HL-60 (cell line): ENCODE data around the gene EP300.
A peak's percentile ranks its signal among the peaks of the same experiment; 100 is the strongest.

Experiments used
- DNase-seq, 2 experiments: peaks; one replicate each; pipeline ENCODE4 v3.0.0-alpha.2; 2010 to 2020; ENCODE audit warnings: low read depth in 1 of 2, low spot score in 1 of 2
- H3K27ac ChIP-seq: fragments of 250-450 bp; sonication (Bioruptor Pico); replicated peaks from 2 replicates; pipeline ENCODE4 v1.5.1; 2020; ENCODE audit warnings: mild to moderate bottlenecking, moderate library complexity
- H3K27me3 ChIP-seq: fragments of 250-450 bp; sonication (Bioruptor Pico); 2 replicates; pipeline ENCODE4 v1.5.1; 2021; ENCODE audit warnings: mild to moderate bottlenecking, moderate library complexity; ENCODE audit not compliant: insufficient read depth, poor library complexity, severe bottlenecking
- H3K4me3 ChIP-seq: replicated peaks from 2 replicates; pipeline ENCODE4 v1.5.1; 2011; ENCODE audit warnings: mild to moderate bottlenecking, control low read depth, low read length; ENCODE audit not compliant: insufficient read depth
- CTCF ChIP-seq: IDR thresholded peaks from one replicate; pipeline ENCODE4 v1.5.1; 2011; ENCODE audit warnings: low read length, control low read depth, inconsistent platforms; ENCODE audit not compliant: insufficient read depth
- GABPA ChIP-seq: IDR thresholded peaks from 2 replicates; pipeline ENCODE4 v1.6.1; 2012; ENCODE audit warnings: low read depth
- POLR2AphosphoS5 ChIP-seq: IDR thresholded peaks from 2 replicates; pipeline ENCODE4 v1.6.1; 2012; ENCODE audit warnings: low read depth
- REST ChIP-seq: IDR thresholded peaks from 2 replicates; pipeline ENCODE4 v1.6.1; 2012; ENCODE audit warnings: low read depth; ENCODE audit not compliant: insufficient replicate concordance
- SPI1 ChIP-seq: IDR thresholded peaks from 2 replicates; pipeline ENCODE4 v1.6.1; 2012; ENCODE audit warnings: low read depth, mild to moderate bottlenecking, borderline replicate concordance

Gene EP300

GRCh38 chr22:41184679-41185078 lies 92.3 kb downstream of the EP300 start:
- TF ChIP-seq CTCF (no peak), POLR2AphosphoS5 (no peak)
- H3K4me3 ChIP-seq, result no peak overlapping the region
- DNase-seq, result no peak
- no peak overlapping the region for H3K27ac ChIP-seq
- no peaks in the 10 kb centered on the region for H3K27me3 ChIP-seq

- H3K27me3 ChIP-seq, result no peaks in the 10 kb centered on the region
- H3K27ac ChIP-seq, result no peak overlapping the region
- no peak for DNase-seq
- TF ChIP-seq SPI1, result no peak
- no peak for TF ChIP-seq CTCF
- TF ChIP-seq REST, result no peak
- H3K4me3 ChIP-seq, result no peak overlapping the region
Measured at GRCh38 chr22:41191467-41191866, 99.1 kb downstream of the EP300 start.

GRCh38 chr22:41193829-41194228 lies 101.4 kb downstream of the EP300 start:
- TF ChIP-seq GABPA, result no peak
- TF ChIP-seq REST, result no peak
- TF ChIP-seq POLR2AphosphoS5, result no peak
- TF ChIP-seq CTCF, result no peak
- TF ChIP-seq SPI1, result no peak
- DNase-seq, result no peak
- peaks cover 2% of the 10 kb centered on the region for H3K27me3 ChIP-seq
- H3K27ac ChIP-seq, result no peak overlapping the region
- no peak overlapping the region for H3K4me3 ChIP-seq

GRCh38 chr22:41197038-41197972 lies 104.9 kb downstream of the EP300 start:
- Histone ChIP-seq H3K27ac (no peak overlapping the region), H3K27me3 (peaks cover 2% of the 10 kb centered on the region), H3K4me3 (peak overlapping the region; percentile 93)
- DNase-seq, result peak; percentile 68 to 74
- peak; percentile 31 for TF ChIP-seq REST
- no peak for TF ChIP-seq CTCF
